SK-N-MC (cell line): ENCODE results near the gene KIF16B.

Experiments used
- EZH2 ChIP-seq: fragments of 200-600 bp; sonication (generic); IDR thresholded peaks from one replicate; pipeline ENCODE4 v1.6.1; 2017; ENCODE audit warnings: antibody characterized with exemption
- POLR2AphosphoS5 ChIP-seq: IDR thresholded peaks from 2 replicates; pipeline ENCODE4 v1.6.1; 2012; ENCODE audit warnings: mild to moderate bottlenecking, low read depth, low read length, borderline replicate concordance

GRCh38 chr20:16455324-16455723 lies 117.9 kb downstream of the KIF16B start:
- TF ChIP-seq EZH2 (no peak), POLR2AphosphoS5 (no peak)
